Astrocyte (in vitro differentiated cells and primary cell): ENCODE results near the gene CDCP1.

Source experiments
- EZH2 ChIP-seq: IDR thresholded peaks from 2 replicates; pipeline ENCODE4 v1.6.1; 2012; ENCODE audit warnings: mild to moderate bottlenecking, low read length, inconsistent platforms; ENCODE audit not compliant: insufficient read depth
- TF ChIP-seq, protein P1 (sequence below): IDR thresholded peaks from 2 replicates; pipeline ENCODE4 v1.5.1; 2011; ENCODE audit warnings: low read depth, mild to moderate bottlenecking, inconsistent platforms, low read length, moderate library complexity; ENCODE audit not compliant: insufficient read depth

DNA sequence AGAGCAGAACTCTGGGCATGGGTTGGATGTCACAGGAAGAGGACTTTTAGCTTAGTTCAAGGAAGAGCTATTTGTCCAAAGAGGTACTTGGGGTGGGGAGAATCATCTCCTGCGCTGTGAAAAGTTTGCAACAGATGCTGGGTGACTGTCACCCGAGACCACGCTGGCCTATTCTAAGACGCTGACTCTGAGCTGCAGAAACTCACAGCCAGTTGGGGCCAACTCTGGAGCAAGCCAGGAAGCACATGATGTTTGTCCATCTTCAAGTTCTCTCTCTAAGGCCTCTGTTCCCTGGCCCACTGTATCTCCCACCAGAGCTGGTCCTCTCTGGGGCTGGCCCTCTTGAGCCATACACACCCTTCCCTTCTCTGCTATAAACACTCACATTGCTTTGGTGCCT is 17.9 kb upstream of the CDCP1 start:
- TF ChIP-seq, protein P1, sequence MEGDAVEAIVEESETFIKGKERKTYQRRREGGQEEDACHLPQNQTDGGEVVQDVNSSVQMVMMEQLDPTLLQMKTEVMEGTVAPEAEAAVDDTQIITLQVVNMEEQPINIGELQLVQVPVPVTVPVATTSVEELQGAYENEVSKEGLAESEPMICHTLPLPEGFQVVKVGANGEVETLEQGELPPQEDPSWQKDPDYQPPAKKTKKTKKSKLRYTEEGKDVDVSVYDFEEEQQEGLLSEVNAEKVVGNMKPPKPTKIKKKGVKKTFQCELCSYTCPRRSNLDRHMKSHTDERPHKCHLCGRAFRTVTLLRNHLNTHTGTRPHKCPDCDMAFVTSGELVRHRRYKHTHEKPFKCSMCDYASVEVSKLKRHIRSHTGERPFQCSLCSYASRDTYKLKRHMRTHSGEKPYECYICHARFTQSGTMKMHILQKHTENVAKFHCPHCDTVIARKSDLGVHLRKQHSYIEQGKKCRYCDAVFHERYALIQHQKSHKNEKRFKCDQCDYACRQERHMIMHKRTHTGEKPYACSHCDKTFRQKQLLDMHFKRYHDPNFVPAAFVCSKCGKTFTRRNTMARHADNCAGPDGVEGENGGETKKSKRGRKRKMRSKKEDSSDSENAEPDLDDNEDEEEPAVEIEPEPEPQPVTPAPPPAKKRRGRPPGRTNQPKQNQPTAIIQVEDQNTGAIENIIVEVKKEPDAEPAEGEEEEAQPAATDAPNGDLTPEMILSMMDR, result no peak
- TF ChIP-seq EZH2, result no peak
